Measurements from ENCODE around the gene MARS1. TPM values are rescaled to one million over a fixed set of nuclear protein-coding genes. Genes with fewer than 3 reads are reported as not detected.

Gene MARS1
- total and polyA plus RNA-seq, 8 donors, result 35.1 to 1,821 (median 61.7) TPM

GRCh38 chr12:57456145-57456700, 31.6 kb upstream of the MARS1 start:
- DNase-seq, result peak in 1 of 2 donors; percentile 78
- Histone ChIP-seq H3K4me1 (peaks cover 14 to 44% (median 26%) of the 10 kb centered on the region in 4 donors), H3K27ac (no peak overlapping the region), H3K27me3 (peaks cover 0 to 41% (median 9%) of the 10 kb centered on the region in 3 donors), H3K9me3 (no peaks in the 10 kb centered on the region), H3K36me3 (no peaks in the 10 kb centered on the region), H3K4me3 (no peak overlapping the region)
- intact Hi-C loops (cut with DNase I; ENCODE audit: low total_unique reads), result no loop called here
- TF ChIP-seq POLR2A (IDR thresholded peaks at IDR 0.05), result no peak
- TF ChIP-seq POLR2AphosphoS5 (IDR thresholded peaks at IDR 0.05), result no peak
- peak in 5 of 7 experiments; percentile 12 to 39 (median 28) for TF ChIP-seq CTCF (IDR thresholded peaks at IDR 0.05)
- TF ChIP-seq EP300 (IDR thresholded peaks at IDR 0.05), result no peak
- 30 to 38% (median 35%) methylated on average over 12 to 15 of the region's 15 CpGs for whole genome bisulfite sequencing, 5 donors

- intact Hi-C loops (cut with DNase I; ENCODE audit: low total_unique reads), result no loop called here
These were observed 31.0 kb upstream of the MARS1 start for GRCh38 chr12:57456737-57457490.

DNA sequence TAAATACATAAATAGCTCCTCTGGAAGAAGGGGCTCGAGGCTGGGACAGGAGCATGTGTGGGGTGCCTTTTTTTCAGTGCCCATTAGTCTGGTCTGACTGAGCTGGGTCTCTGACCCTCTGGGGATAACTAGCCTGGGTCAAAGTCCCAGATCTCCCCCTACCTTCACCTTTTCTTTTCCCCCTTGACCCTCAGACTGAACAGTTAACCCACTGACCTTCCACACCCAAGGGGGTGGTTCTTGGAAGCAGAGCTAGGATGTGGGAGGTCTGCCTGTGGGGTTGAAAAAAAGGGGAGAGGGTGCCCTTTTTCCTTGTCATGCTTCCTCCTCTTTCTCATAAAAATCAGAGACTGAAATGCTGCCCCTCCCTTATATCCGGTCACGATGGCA, 29.2 kb upstream of the MARS1 start:
- DNase-seq, result no peak
- H3K27me3 ChIP-seq, result peaks cover 0 to 43% (median 13%) of the 10 kb centered on the region in 3 donors
- TF ChIP-seq EP300 (IDR thresholded peaks at IDR 0.05) (no peak), POLR2AphosphoS5 (IDR thresholded peaks at IDR 0.05) (no peak), CTCF (IDR thresholded peaks at IDR 0.05) (no peak), POLR2A (IDR thresholded peaks at IDR 0.05) (no peak)
- peak overlapping the region; percentile 55 to 69 (median 61) for H3K4me3 ChIP-seq
- peak overlapping the region; percentile 26 to 81 (median 73) for H3K27ac ChIP-seq
- H3K4me1 ChIP-seq, result peaks cover 30 to 53% (median 43%) of the 10 kb centered on the region in 4 donors
- no peaks in the 10 kb centered on the region for H3K9me3 ChIP-seq
- 27 to 29% (median 28%) methylated on average over 3 of the region's 3 CpGs for WGBS, 5 donors
- intact Hi-C loops (cut with DNase I; ENCODE audit: low total_unique reads), result no loop called here
- no peaks in the 10 kb centered on the region for H3K36me3 ChIP-seq

More at GRCh38 chr12:57456737-57457490, 31.0 kb upstream of the MARS1 start:
- H3K36me3 ChIP-seq, result no peaks in the 10 kb centered on the region
- no peaks in the 10 kb centered on the region for H3K9me3 ChIP-seq
- H3K4me3 ChIP-seq, result no peak overlapping the region
- H3K27ac ChIP-seq, result no peak overlapping the region
- peaks cover 0 to 47% (median 13%) of the 10 kb centered on the region in 3 donors for H3K27me3 ChIP-seq
- TF ChIP-seq EP300 (IDR thresholded peaks at IDR 0.05), result no peak
- no peak for TF ChIP-seq CTCF (IDR thresholded peaks at IDR 0.05)
- TF ChIP-seq POLR2A (IDR thresholded peaks at IDR 0.05), result no peak
- TF ChIP-seq POLR2AphosphoS5 (IDR thresholded peaks at IDR 0.05), result no peak
- DNase-seq, result no peak
- peaks cover 21 to 50% (median 33%) of the 10 kb centered on the region in 4 donors for H3K4me1 ChIP-seq
- 86 to 93% (median 92%) methylated on average over 6 of the region's 6 CpGs for WGBS, 5 donors

- 0 to 1% (median 0%) methylated on average over 19 to 24 of the region's 24 CpGs for WGBS, 5 donors
- peaks cover 0 to 43% (median 13%) of the 10 kb centered on the region in 3 donors for H3K27me3 ChIP-seq
- intact Hi-C loops (cut with DNase I; ENCODE audit: low total_unique reads), result no loop called here
- H3K27ac ChIP-seq, result peak overlapping the region; percentile 51 to 81 (median 73)
- no peaks in the 10 kb centered on the region for H3K9me3 ChIP-seq
- peak overlapping the region; percentile 55 to 69 (median 61) for H3K4me3 ChIP-seq
- peak in 2 of 3 donors; percentile 13 to 52 for TF ChIP-seq POLR2AphosphoS5 (IDR thresholded peaks at IDR 0.05)
- no peak for TF ChIP-seq EP300 (IDR thresholded peaks at IDR 0.05)
- peak in 5 of 7 experiments; percentile 96 to 98 (median 97) for TF ChIP-seq CTCF (IDR thresholded peaks at IDR 0.05)
- no peak for TF ChIP-seq POLR2A (IDR thresholded peaks at IDR 0.05)
- no peaks in the 10 kb centered on the region for H3K36me3 ChIP-seq
- peaks cover 30 to 53% (median 43%) of the 10 kb centered on the region in 4 donors for H3K4me1 ChIP-seq
- peak; percentile 94 to 98 for DNase-seq
These were observed 28.7 kb upstream of the MARS1 start for GRCh38 chr12:57459055-57459749.

Data from stomach (tissue), 9 donors.